ENCODE data around the gene TCF7L2. TPM values are rescaled to one million over a fixed set of nuclear protein-coding genes. Genes with fewer than 3 reads are reported as not detected.

The TCF7L2 gene
- total and polyA plus RNA-seq, 12 donors: 8.7 to 24.7 (median 14.8) TPM

DNA sequence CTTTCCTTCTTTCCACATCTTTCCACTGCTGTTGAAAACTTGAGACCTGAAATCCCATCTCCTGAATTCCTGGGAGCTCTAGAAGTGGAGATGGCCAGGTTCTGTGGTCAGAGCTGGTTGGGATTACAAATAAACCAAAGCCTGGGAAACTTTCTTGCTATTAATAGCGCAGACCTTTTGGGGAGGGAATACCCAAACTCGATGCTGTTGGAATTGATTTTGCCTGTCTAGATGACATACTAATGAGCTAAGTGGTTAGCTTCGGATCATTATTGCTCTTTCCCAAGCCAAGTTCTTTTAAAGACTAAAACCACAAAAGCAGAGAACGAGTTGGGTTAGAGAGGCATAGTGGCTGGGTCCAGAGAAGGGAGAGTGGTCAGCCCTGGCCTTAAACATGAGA is 76.6 kb downstream of the TCF7L2 start:
- TF ChIP-seq POLR2A (IDR thresholded peaks at IDR 0.05) (no peak), CTCF (IDR thresholded peaks at IDR 0.05) (no peak)
- Histone ChIP-seq H3K9me3 (replicated peaks in 1 of 3) (no peaks in the 10 kb centered on the region), H3K27me3 (no peaks in the 10 kb centered on the region), H3K36me3 (replicated peaks in 1 of 2) (no peaks in the 10 kb centered on the region), H3K4me1 (replicated peaks in 1 of 2) (peaks cover 20 to 43% of the 10 kb centered on the region in 2 donors), H3K4me3 (no peak overlapping the region), H3K27ac (no peak overlapping the region)
- intact Hi-C loops (cut with DNase I): no loop called here
- DNase-seq: no peak
- WGBS, 4 donors: 74 to 80% (median 79%) methylated on average over 4 of the region's 4 CpGs

DNA sequence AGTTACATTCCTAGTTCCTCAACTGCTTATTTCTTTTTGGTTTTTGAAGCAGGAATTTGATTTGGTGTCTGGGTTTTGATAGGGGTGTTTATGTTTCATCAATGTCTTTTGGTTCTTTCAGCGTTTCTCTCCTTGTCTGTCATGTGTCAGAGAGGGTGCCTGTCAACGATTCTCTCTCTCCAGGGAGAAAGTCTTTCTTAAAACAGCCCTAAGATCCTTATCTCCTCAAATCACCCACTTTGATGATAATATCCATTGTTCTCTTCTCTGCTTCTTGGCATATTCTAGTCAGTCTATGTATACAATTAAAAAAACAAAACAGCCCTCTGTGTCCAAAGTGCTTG is 77.2 kb downstream of the TCF7L2 start:
- WGBS, 4 donors: 20 to 31% (median 22%) methylated on average over 2 of the region's 2 CpGs
- no peak overlapping the region for H3K27ac ChIP-seq

DNA sequence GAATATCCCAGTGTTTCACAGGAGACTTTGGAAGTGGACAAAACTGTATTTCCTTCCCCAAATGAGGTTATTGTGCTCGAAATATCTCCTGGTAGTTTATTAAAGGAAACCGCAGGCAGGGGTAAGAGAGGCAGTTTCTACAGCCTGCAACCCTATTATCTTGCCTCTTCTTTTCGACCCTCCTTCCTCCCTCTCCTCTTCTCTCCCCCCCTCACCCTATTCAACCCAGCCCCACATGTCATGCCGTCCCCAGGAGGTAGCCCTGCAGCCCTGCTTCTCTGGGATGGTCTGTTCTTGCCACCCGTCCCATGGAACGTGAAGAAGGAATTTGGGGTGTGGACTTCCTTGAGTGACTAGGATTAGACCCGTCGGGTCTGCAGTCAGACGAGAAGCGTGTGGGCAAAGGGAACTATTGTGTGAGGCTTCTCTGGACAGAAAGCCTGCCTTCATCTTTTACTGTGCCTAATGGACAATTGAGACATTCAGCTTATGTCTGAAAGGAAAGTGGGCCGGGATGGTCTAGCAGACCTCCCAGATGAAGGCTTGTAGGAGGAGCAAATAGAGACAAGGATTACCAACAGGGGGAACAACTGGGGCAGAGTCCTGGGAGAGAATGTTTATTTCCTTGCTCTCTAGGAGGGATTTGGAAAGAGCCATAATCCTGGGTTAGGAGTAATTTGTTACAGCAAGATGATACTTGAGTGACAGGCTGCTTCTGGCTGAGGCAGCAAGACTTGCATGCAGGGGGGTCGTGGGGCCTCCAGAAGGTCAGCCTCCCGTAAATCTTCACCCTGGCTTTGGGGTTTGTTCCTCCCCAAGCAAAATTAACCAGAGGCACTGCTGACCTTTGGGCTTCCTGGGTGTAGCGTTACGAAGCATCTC is 77.8 kb downstream of the TCF7L2 start:
- intact Hi-C loops (cut with DNase I): no loop called here

More for the DNA sequence above, 77.2 kb downstream of the TCF7L2 start:
- no peaks in the 10 kb centered on the region for H3K36me3 ChIP-seq (replicated peaks in 1 of 2)
- DNase-seq: no peak
- H3K27me3 ChIP-seq: no peaks in the 10 kb centered on the region
- no peak for TF ChIP-seq CTCF (IDR thresholded peaks at IDR 0.05)
- no peak for TF ChIP-seq POLR2A (IDR thresholded peaks at IDR 0.05)
- H3K4me3 ChIP-seq: no peak overlapping the region
- H3K4me1 ChIP-seq (replicated peaks in 1 of 2): peaks cover 20 to 39% of the 10 kb centered on the region in 2 donors
- H3K9me3 ChIP-seq (replicated peaks in 1 of 3): no peaks in the 10 kb centered on the region
- intact Hi-C loops (cut with DNase I): no loop called here

More for the DNA sequence above, 77.8 kb downstream of the TCF7L2 start:
- no peaks in the 10 kb centered on the region for H3K36me3 ChIP-seq (replicated peaks in 1 of 2)
- peaks cover 20 to 39% of the 10 kb centered on the region in 2 donors for H3K4me1 ChIP-seq (replicated peaks in 1 of 2)
- peak overlapping the region in 3 of 5 donors; percentile 2 to 75 (median 50) for H3K27ac ChIP-seq
- TF ChIP-seq POLR2A (IDR thresholded peaks at IDR 0.05): no peak
- no peak for TF ChIP-seq CTCF (IDR thresholded peaks at IDR 0.05)
- no peaks in the 10 kb centered on the region for H3K27me3 ChIP-seq
- no peak for DNase-seq
- 42 to 47% (median 47%) methylated on average over 13 to 15 of the region's 15 CpGs for WGBS, 4 donors
- H3K9me3 ChIP-seq (replicated peaks in 1 of 3): no peaks in the 10 kb centered on the region
- peak overlapping the region in 1 of 4 donors; percentile 43 for H3K4me3 ChIP-seq

Data from adrenal gland (tissue), 12 donors.